NCI-H187 treated with DMSO at 0.1 percent for 48 hours (cell line): ENCODE data around the gene KIF2A.

Source experiments
- DNase-seq: peaks from one replicate; lab custom pipeline; 2025; lab: John Stamatoyannopoulos, UW

KIF2A gene

DNA sequence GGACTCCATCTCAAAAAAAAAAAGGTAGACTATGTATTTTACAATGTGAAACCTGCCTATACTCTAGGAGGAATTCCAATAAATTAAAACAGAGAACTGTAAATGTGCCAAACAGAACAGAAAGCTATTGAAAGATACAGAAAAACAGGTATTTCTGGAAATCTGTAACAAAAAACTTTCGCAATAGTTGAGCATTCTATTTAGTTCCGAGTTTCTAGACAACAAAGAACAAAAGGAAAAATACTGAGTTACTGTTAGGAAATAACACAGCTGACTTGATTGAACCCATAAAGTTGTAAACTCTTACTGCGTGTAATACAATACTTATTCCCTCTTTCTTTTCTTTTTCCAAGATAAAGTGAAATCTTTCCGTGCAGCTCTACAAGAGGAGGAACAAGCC, 79.1 kb downstream of the KIF2A start:
- DNase-seq = no peak

DNA sequence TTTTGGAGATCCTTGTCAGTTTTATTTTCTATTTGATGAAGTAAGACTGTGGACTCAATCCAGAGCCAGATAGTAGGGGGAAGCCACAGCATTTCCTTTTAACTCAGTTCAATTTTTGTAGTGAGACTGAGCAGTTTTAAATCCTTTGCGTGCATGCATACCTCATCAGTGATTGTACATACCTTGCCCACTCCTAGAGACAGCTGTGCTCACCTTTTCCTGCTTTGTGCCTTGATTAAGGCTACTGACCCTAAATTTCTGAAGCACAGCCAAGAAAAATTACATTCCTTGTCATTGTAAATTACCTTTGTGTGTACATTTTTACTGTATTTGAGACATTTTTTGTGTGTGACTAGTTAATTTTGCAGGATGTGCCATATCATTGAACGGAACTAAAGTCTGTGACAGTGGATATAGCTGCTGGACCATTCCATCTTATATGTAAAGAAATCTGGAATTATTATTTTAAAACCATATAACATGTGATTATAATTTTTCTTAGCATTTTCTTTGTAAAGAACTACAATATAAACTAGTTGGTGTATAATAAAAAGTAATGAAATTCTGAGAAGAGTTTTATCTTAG, 79.9 kb downstream of the KIF2A start:
- no peak for DNase-seq

DNA sequence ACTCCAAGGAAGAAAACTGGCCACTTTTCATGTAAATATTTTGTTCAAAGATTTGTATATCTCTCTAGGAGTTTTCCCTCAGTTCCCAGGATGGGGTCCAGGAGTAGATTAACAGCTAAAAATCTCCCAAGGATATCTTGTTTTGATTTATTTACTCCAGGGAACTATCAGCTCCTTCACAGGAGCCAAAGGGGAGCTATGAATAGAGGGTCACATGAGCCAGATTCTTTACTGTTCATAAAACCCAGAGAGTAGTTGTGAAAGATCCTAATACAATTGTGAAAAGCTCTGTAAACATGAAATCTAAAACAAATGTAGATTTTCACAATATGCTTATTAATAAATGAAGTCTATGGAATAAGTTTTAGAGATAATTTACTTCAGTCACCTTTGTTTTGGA, 80.8 kb downstream of the KIF2A start:
- DNase-seq = no peak

- DNase-seq = no peak
Measured at GRCh38 chr5:62395210-62395950, 89.4 kb downstream of the KIF2A start.

GRCh38 chr5:62403411-62404250, 97.6 kb downstream of the KIF2A start, which contains the start of gene DIMT1:
Gene DIMT1, minus strand, starts transcription at chr5:62403905. Its CDS starts 133 bp downstream, at chr5:62403772.
- DNase-seq = peak; percentile 97

- DNase-seq = peak; percentile 97
Measured at GRCh38 chr5:62412549-62413329, 106.7 kb downstream of the KIF2A start, which contains the start of gene IPO11. Gene IPO11, plus strand, starts transcription at chr5:62412763. Its CDS starts 24,517 bp downstream, at chr5:62437280.

DNA sequence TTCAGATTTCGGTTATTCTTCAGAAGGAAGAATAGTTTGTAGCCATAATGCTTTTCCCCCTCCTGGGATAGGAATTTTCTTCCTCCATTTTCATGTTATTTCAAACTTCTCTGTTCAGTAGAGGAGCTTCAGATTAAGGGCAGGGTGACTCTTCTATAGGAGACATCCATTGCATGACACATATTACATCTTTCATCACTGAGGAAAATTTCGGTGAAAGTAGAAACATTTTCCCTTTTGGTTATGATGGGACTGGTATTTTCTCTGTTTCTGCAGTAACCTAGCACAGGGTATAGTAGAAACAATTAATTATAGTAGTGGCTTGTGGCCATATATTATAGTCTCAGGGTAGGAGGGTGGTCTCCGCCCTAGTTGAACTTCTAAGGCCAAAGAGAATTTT, 107.7 kb downstream of the KIF2A start:
- no peak for DNase-seq

- no peak for DNase-seq
Measured at GRCh38 chr5:62418462-62419076, 112.6 kb downstream of the KIF2A start.

- DNase-seq = no peak
Measured at GRCh38 chr5:62419609-62420008, 113.6 kb downstream of the KIF2A start.

DNA sequence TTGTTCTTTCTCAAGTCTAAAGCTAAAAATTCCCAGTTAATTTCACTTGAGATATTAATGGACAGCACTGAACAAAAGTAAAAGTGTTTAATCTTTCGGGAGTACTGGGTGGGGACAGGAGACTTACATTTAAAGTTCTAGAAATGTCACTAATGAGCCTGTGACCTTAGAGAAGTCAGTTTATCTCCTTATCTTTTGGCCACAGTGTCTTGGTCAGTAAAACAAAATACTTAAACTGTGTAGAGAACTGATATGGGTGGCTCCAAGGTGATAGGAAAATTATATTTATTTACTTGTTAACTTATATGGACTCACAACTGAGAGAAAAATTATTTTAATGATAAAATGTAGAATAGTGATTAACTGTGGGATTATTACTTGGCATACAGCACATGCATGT, 115.4 kb downstream of the KIF2A start:
- DNase-seq = no peak

- DNase-seq = no peak
Measured at GRCh38 chr5:62424763-62425162, 118.8 kb downstream of the KIF2A start.

DNA sequence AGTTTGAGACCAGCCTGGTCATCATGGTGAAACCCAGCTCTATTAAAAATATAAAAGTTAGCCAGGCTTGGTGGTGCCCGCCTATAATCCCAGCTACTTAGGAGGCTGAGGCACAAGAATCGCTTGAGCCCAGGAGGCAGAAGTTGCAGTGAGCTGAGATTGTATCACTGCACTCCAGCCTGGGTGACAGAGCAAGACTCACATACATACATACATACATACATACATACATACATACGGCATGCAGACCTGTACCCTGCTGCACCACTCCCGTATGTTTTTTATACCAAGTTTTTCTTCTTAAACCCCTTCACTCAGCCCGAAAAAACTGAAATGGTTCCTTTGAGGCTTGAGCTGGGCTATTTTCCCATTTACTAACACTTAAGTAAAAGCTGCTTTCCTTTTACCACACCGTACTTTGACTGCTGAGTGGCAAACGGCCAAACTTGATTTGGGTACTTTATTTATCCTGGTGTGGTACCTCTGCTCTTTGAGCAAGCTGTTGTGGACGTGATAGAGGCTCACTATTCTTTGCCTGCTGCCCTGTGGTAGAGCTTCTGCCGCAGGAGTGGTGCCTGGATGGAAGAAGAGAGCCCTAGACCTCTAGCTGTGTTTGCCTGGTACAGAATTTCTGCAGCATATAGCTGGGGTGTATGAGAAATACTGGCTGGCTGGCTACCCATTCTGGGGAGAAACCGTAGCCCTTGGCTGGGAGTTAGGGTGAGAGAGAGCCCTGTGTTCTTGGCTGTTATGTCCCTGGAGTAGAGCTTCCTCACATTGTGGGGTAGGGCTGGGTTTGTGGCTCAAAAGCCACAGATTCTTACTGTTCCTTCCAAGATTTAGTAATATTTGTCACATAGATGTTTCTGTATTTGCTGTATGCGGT, 126.0 kb downstream of the KIF2A start:
- DNase-seq = no peak

DNA sequence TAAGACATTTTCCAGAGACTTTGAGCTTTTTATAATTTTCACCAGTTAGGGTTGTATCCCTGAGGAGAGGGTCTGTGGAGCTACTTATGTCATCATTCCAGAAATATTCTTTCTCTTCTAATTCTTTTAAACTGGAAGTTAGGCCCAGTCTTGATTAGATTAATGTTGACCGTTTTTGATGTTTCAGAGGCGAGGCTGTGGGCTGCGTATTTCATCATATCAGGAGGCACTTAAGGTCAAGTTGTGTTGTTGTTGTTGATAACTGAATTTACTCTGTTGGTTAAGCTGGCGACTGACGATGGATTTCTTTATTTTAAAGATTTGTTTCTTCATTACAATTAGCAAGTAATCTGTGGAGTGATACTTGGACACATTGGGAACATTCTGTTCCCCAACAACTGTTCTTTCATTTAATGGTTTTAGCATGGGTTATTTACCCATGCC, 126.6 kb downstream of the KIF2A start:
- DNase-seq = no peak
